Activated naive CD8-positive, alpha-beta T cell treated with anti-CD3 and anti-CD28 coated beads for 36 hours (primary cell): ENCODE results near the gene SPOPL. TPM values are rescaled to one million over a fixed set of nuclear protein-coding genes. Genes with fewer than 3 reads are reported as not detected.

Experiments used
- DNase-seq: peaks from one replicate; pipeline ENCODE4 v3.0.0; 2021
- H3K27ac Mint-ChIP-seq: one replicate; pipeline ENCODE4 v1.8.0; 2022; ENCODE audit warnings: mild to moderate bottlenecking, moderate library complexity, mixed read lengths
- H3K27me3 Mint-ChIP-seq: one replicate; pipeline ENCODE4 v1.8.0; 2022; ENCODE audit warnings: mild to moderate bottlenecking, mixed read lengths
- H3K36me3 Mint-ChIP-seq: one replicate; pipeline ENCODE4 v1.8.0; 2021; ENCODE audit warnings: mild to moderate bottlenecking, mixed read lengths
- H3K4me1 Mint-ChIP-seq: one replicate; pipeline ENCODE4 v1.8.0; 2021; ENCODE audit warnings: mixed read lengths
- H3K4me3 Mint-ChIP-seq: one replicate; pipeline ENCODE4 v1.8.0; 2022; ENCODE audit warnings: mild to moderate bottlenecking, moderate library complexity, mixed read lengths
- H3K9me3 Mint-ChIP-seq: one replicate; pipeline ENCODE4 v1.8.0; 2022; ENCODE audit warnings: mixed read lengths
- total RNA-seq, 2 experiments: library from RNA; stranded (reverse); gene quantifications; one replicate each; pipeline ENCODE4 v1.2.3, GENCODE V29; 2021

Gene SPOPL
- total RNA-seq, 2 experiments from 2014 or later, result 14.3 to 14.6 TPM

- H3K27ac Mint-ChIP-seq, result no peak overlapping the region
- no peaks in the 10 kb centered on the region for H3K9me3 Mint-ChIP-seq
- no peaks in the 10 kb centered on the region for H3K36me3 Mint-ChIP-seq
- H3K4me3 Mint-ChIP-seq, result no peak overlapping the region
- H3K27me3 Mint-ChIP-seq, result peaks cover 24% of the 10 kb centered on the region
- no peak for DNase-seq
- H3K4me1 Mint-ChIP-seq, result no peaks in the 10 kb centered on the region
These were observed 121.0 kb downstream of the SPOPL start for GRCh38 chr2:138622613-138623012.
